CD4-positive, alpha-beta T cell treated with Interleukin-2 at 100 ng/mL for 4 hours (primary cell): Measurements from ENCODE around the gene TMEM45A.
"Not testable (repeated sequence)": the region's sequence is repeated elsewhere in the genome, so short reads cannot be mapped to it uniquely, and the experiment has no call there.

Experiments
- DNase-seq: peaks from one replicate; pipeline ENCODE4 v3.0.0-alpha.2; 2020; ENCODE audit warnings: low spot score

Gene TMEM45A

GRCh38 chr3:100536093-100536492 is 43.7 kb downstream of the TMEM45A start:
- DNase-seq, result no peak

- no peak for DNase-seq
Measured at GRCh38 chr3:100537646-100538338, 45.4 kb downstream of the TMEM45A start.

GRCh38 chr3:100538339-100538706 is 45.9 kb downstream of the TMEM45A start:
- no peak for DNase-seq

- DNase-seq, result no peak
Measured at GRCh38 chr3:100540791-100541334, 48.4 kb downstream of the TMEM45A start.

- DNase-seq, result not testable (repeated sequence)
Measured at GRCh38 chr3:100541428-100541827, 49.0 kb downstream of the TMEM45A start.

GRCh38 chr3:100545371-100545770 is 53.0 kb downstream of the TMEM45A start:
- DNase-seq, result no peak

GRCh38 chr3:100546020-100546744 is 53.8 kb downstream of the TMEM45A start:
- DNase-seq, result no peak

GRCh38 chr3:100548053-100548452 is 55.6 kb downstream of the TMEM45A start:
- no peak for DNase-seq

GRCh38 chr3:100553618-100554372 is 61.4 kb downstream of the TMEM45A start:
- no peak for DNase-seq

GRCh38 chr3:100554373-100554676 is 61.9 kb downstream of the TMEM45A start:
- no peak for DNase-seq

- DNase-seq, result no peak
Measured at GRCh38 chr3:100556673-100557310, 64.4 kb downstream of the TMEM45A start.

- DNase-seq, result no peak
Measured at GRCh38 chr3:100558233-100558632, 65.8 kb downstream of the TMEM45A start.

- no peak for DNase-seq
Measured at GRCh38 chr3:100560426-100560825, 68.0 kb downstream of the TMEM45A start.

GRCh38 chr3:100561459-100562158 is 69.2 kb downstream of the TMEM45A start:
- no peak for DNase-seq

GRCh38 chr3:100562224-100562857 is 69.9 kb downstream of the TMEM45A start:
- no peak for DNase-seq

GRCh38 chr3:100563228-100563627 is 70.8 kb downstream of the TMEM45A start:
- DNase-seq, result no peak

GRCh38 chr3:100563652-100564211 is 71.3 kb downstream of the TMEM45A start:
- no peak for DNase-seq

GRCh38 chr3:100570811-100571210 is 78.4 kb downstream of the TMEM45A start:
- DNase-seq, result no peak

GRCh38 chr3:100574536-100574935 is 82.1 kb downstream of the TMEM45A start:
- no peak for DNase-seq

GRCh38 chr3:100575704-100576103 is 83.3 kb downstream of the TMEM45A start:
- DNase-seq, result no peak
